HL-60/S4 treated with phorbol 12-myristate 13-acetate at 8.2 ng/mL for 4 days and 3 days (cell line): ENCODE data around the gene LIMS2.

Source experiments
- in situ Hi-C: fragments of 300-500 bp; cut with MboI; formaldehyde crosslinking; loops from 2 replicates; pipeline ENCODE4 v1.15.0; 2022; ENCODE audit warnings: low sequenced_read_pairs

Gene LIMS2

GRCh38 chr2:127624756-127625571, 50.4 kb downstream of the LIMS2 start:
- in situ Hi-C loops: no loop called here

- in situ Hi-C loops: no loop called here
These were observed 51.0 kb downstream of the LIMS2 start for GRCh38 chr2:127624320-127624755.

DNA sequence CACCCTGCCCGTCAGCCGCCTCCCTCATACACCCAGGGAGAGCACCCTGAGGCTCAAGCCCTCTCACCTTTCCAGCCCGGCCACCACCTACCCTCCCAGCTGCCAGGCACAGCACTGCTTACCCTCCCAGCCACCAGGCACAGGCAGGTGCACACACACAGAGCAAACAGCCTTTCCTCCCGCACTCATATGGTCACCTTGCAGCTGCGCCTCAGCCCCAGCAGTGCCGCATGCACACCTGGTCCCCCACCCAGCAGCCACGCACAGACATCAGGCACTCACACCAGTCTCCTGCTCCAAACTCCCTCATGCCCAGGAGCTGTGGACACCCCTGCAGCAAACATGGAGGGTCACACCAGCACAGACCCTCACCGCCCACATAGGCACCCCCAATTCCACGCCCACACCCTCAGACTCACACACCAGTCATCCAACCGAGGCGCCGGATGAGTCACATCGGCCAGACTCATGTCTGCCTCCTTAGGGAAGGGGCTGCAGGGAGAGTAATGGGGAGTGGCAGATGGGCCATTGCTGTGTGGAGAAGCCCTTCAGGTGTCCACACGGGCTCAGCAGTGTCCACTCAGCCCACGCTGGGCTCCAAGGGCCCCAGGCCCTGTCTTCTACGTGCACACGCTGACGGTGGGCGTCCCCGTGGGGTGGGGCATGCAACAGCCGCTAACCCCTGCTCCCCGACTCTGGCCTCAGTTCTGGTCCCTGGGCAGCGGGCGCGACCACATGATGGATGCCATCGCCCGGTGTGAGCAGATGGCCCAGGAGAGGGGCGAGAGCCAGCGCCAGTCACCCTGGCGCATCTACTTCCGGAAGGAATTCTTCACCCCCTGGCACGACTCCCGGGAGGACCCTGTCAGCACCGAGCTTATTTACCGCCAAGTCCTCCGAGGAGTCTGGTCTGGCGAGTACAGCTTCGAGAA, 51.7 kb downstream of the LIMS2 start:
- in situ Hi-C loops: no loop called here

DNA sequence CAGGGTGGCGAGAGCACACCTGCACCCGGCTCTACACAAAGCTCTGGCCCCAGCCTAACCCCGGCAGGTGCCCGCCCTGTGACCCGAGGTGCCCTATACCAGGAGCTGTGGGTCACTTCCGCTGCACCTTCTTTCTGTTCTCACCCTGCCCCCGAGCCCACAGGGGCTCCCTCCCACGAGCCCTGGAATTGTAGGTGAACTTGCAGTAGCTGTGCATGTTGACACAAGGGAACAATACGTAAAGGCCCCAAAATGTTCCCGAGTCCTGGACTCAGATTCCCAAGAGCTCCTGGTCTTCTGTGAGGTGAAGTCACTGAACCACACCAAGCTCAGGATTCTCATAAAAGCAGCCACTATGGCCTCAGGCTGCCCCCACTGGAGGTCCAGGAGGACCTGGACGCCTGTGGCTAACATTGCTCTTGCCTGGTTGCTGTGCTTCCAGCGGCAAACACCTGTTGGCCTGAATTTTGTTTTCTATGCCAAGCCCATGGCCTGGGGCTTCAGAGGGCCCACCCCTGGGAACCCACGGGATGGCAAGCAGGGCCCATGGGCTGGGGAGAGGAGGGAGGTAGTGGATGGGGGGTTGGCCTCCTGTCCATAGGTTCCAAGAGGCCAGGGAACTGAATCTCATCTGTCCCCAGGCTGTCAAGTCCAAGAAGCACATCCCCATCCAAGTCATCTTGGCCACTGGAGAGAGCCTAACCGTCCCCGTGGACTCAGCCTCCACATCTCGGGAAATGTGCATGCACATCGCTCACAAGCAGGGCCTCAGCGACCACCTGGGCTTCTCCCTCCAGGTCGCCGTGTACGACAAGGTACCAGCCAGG, 52.6 kb downstream of the LIMS2 start:
- in situ Hi-C loops: no loop called here

DNA sequence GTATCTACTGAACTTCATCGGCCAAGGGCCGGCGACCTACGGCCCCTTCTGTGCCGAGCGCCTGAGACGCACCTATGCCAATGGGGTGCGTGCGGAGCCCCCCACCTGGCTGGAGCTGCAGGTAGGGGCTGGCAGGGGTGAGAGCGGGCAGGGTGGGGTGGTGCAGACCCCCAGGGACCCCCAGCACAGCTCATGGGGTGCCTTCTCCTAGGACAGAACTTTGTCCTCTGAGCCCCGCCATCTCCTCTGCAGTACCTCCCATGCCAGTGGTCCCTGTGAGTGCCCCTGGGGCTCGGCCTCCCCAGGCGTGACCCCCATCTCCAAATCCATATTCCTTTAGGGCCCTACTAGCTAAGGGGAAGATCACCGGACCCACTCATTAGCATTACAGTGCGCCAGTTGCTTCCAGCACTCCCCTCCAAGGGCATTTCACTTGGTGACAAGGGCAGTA, 53.3 kb downstream of the LIMS2 start:
- in situ Hi-C loops: no loop called here

- in situ Hi-C loops: no loop called here
These were observed 54.5 kb downstream of the LIMS2 start for GRCh38 chr2:127620866-127621265.

DNA sequence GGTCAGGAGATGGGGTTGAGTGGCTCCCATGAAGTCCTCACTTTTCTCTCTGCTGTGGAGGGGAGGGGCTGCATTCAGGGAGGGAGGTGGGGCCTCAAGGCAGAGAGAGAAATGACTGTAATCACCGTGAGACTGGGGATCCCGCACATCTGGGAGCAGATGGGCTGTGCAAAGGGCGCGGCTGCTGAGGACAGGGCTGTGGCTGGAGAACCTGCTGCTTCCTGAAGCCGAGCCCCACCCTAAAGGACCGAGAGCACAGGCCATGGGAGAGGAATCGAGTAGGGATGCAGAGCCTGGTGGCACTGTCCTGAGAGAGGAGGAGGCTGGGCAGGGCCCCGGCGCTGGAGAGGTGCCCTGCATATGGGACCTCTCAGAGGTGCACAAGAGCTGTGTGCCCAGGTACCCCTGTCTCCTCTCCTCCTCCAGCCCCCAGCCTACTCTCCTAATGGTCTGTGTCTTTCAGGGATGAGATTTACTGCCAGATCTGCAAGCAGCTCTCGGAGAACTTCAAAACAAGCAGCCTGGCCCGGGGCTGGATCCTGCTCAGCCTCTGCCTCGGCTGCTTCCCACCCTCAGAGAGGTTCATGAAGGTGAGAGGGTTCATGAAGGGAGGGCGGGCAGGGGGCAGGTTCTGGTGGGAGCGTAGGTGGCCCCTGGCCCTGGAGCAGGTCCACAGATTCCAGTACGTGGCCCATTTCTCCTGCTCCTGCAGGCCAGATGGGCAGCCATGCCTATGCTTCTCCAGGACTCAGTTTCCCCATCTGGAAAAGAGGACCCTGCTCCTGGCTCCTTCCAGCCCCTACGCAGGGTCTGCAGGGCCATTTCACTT, 55.2 kb downstream of the LIMS2 start:
- in situ Hi-C loops: no loop called here

DNA sequence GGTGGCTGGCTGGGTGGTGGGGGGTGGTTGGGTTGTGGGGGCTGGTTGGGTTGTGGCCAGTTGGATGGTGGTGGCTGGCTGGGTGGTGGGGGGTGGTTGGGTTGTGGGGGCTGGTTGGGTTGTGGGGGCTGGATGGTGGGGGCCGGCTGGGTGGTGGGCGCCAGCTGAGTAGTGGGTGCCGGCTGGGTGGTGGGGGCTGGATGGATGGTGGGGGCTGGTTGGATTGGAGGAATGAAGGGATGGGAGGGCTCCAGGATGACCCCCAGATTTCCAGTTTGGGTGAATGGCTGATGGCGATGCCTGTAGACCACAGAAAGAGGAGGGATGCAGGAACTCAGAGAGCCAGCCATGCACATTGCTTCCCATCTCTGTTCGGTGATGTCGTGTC, 56.1 kb downstream of the LIMS2 start:
- in situ Hi-C loops: no loop called here

DNA sequence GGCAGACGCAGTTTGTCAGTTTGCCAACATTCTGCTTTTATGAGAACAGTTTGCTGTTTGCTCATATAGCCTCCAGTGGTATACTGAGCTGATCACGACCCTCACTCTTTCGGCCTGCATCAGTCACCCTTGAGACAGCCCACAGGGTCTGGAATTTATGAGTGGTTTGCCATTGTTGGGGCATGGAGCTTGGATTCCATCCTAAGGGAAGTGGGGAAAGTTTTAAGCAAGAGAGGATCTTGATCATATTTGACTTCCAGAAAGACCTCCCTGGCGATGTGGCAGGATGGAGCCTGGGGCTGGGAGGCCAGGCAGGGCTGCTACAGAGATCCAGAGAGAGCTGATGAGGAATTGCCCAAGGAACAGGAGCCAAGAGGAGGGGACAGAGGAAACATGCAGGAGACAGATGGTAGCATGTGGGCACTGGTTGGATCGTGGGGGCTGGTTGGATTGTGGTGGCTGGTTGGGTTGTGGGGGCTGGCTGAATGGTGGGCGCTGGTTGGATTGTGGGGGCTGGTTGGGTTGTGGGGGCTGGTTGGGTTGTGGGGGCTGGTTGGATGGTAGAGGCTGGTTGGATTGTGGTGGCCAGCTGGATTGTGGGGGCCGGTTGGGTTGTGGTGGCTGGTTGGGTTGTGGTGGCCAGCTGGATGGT, 56.7 kb downstream of the LIMS2 start:
- in situ Hi-C loops: no loop called here

DNA sequence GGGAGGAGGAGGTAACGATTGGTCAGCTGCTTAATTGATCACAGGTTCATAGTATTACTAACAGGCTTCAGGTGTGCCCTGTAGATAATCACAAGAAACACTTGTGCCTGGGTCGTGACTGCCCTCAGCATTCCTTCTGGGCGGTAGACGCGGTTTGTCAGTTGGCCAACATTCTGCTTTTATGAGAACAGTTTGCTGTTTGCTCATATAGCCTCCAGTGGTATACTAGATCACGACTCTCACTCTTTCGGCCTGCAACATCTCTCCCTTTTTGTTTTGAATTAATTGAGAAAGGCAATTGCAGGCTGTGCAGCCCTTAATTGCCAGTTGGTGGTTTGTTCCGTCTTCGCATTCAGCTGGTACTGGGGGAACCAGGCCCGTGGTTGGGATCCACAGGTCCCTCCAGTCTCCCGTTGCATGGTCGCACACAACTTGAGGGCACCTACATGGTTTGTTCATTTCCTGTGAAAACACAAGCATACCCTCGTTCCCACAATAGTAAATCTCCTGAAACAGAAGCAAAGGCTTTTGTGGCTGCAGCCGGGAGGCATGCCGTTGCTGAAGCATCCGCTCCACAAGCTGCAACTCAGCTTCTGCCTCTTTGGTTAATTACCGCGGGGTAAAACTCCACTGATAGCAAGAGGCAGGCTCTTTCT, 59.7 kb downstream of the LIMS2 start:
- in situ Hi-C loops: no loop called here

DNA sequence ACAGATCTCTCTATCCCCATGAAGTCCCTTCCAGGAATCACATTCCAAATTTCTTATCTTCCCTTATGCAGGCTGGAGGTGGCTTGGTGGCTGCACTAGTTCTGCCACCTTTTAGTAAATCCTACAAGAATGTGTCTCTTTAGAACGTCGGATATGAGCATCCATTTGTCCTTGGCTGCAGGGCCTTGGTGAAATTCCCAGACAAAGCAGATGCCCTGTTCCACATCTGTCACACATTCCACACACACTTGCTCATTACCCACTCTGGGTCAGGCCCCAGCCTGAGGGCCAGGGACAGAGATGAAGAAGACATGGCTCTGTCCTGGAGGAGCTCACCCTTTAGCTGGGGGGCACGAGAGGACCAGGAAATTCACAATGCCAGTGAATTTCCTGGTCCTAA, 60.6 kb downstream of the LIMS2 start:
- in situ Hi-C loops: no loop called here

GRCh38 chr2:127614246-127614645, 61.1 kb downstream of the LIMS2 start:
- in situ Hi-C loops: no loop called here

DNA sequence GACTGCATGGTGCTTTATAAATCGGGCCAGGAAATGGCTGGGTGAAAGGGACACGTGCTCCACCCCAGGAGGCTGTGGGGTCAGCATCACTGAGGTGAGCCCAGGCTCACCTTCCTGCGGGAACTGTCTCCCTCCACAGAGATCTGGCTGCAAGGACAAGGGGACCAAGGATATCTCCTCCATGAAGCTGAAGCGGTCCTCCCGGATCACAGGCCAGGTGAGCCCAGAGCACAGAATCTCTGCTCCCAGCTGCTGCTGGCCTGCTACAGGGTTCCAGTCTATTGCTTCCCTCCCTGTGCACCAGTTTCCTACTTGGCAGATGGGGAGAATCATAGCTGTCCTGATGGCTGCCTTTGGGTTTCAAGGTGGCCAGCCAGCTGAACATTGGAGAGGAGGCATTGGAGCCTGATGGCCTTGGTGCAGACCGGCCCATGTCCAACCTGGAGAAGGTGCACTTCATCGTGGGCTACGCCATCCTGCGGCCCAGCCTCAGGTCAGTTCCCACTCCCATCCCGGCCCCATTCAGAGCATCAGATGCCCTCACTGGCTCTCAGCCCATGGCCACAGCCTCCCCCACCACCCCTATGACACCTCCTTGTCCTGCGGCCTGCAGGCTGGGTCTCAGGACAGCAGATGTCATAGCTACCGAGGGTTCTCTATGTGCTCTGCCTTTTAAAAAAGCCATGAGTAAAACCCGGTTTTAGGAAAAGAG, 63.1 kb downstream of the LIMS2 start:
- in situ Hi-C loops: no loop called here

GRCh38 chr2:127611076-127611925, 64.0 kb downstream of the LIMS2 start:
- in situ Hi-C loops: no loop called here

GRCh38 chr2:127610561-127610960, 64.8 kb downstream of the LIMS2 start:
- in situ Hi-C loops: no loop called here

- in situ Hi-C loops: no loop called here
These were observed 65.5 kb downstream of the LIMS2 start for GRCh38 chr2:127609818-127610217.

DNA sequence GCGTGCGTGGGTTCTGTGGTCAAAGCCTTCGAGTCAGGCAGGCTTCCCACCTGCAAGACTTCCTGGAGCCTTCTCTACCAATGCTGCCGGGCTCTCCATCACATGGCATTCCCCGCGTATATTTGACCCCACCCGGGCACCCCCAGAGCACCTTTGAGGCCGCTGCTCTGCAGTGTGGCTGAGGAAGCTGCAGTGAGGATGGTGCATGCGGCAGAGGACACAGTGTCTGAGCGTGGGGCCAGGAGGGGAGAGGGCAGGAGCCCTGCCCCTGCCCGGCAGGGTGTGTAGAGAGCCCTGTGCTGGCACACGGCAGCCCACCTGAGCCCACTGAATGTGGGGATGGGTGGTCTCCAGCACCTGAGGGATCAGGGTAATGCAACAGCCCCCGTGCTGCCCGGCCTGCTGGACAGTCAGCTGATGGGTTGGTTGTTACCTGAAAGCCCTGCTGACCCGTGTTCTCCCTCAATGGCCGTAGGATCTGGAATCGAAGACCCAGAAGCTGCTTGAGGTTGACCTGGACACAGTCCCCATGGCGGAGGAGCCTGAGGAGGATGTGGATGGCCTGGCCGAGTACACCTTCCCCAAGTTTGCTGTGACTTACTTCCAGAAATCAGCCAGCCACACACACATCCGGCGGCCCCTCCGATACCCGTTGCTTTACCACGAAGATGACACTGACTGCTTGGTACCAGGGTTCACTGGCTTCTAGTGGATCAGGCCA, 66.1 kb downstream of the LIMS2 start:
- in situ Hi-C loops: no loop called here
